ENCODE measurements around the gene XCR1.
"Not testable (repeated sequence)": the region's sequence is repeated elsewhere in the genome, so short reads cannot be mapped to it uniquely, and the experiment has no call there.

XCR1 gene, protein sequence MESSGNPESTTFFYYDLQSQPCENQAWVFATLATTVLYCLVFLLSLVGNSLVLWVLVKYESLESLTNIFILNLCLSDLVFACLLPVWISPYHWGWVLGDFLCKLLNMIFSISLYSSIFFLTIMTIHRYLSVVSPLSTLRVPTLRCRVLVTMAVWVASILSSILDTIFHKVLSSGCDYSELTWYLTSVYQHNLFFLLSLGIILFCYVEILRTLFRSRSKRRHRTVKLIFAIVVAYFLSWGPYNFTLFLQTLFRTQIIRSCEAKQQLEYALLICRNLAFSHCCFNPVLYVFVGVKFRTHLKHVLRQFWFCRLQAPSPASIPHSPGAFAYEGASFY

DNA sequence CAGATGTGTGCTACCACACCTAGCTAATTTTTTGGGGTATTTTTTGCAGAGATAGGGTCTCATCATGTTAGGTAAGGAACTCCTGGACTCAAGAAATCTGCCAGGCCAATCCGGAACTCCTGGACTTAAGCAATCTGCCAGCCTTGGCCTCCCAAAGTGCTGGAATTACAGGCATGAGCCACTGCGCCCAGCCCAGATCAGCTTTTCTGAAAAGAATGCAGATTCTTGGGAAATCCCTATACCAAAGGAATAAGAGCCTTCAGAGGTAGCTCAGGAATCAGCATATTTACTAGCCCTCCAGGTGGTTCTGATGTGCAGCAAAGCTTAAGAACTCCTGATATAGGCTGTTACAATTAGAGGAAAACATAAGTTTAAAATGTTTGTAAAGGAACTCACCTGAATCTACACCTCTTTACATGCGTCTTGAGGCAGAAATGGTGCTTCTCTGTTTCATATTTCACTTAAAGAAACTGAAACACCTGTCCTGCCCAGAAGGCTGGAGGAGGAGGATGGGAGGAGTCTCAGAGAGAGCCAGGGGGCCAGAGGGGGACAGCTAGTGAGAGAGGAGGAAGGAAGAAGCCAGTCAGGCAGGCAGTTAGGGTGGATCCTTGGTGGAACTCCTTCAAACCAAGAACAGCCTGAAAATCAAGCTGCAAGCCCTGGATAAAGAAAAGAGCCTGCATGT lies at the start of gene XCR1:
Gene XCR1 (minus strand): TSS at position 463 of the 685 bp plus-strand sequence. CDS start 5,536 bp downstream, outside the sequence.
- no peak for DNase-seq

DNA sequence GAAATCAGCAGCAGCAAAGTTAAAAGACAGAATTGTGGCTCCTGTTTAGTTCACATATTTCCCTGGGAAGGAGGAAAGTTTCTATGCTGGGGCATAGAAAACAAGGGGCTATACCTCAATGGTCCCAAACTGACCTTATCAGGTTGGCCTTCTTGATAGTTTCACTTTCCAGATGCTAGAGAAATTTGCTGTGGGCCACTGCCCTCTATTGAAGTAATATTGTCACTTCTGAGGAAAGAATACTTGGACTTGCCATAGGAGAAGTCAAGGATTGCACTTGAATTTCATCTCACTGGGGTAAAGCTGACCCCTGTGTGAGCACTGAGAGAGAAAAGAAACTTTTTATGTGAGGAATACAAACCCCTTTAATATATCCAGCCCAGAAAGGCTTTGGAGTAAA lies 49.3 kb upstream of the XCR1 start:
- peak; percentile 29 for DNase-seq

DNA sequence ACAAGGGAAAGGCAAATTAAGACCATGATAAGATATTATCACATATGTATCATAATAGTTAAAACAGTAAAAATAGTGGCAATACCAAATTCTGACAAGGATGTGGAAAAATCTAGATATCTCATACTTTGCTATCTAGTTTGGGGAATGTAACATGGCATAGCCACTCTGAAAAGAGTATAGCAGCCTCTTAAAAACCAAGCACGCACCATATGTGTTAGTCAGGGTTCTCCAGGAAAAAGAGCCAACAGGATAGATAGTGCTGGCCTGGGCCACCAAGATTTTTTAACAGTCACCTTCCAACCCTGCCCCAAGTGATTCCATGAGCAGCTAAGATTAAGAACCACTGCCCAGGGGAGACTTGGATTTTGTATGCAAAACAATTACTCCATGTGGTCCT lies 48.5 kb upstream of the XCR1 start:
- DNase-seq: no peak

DNA sequence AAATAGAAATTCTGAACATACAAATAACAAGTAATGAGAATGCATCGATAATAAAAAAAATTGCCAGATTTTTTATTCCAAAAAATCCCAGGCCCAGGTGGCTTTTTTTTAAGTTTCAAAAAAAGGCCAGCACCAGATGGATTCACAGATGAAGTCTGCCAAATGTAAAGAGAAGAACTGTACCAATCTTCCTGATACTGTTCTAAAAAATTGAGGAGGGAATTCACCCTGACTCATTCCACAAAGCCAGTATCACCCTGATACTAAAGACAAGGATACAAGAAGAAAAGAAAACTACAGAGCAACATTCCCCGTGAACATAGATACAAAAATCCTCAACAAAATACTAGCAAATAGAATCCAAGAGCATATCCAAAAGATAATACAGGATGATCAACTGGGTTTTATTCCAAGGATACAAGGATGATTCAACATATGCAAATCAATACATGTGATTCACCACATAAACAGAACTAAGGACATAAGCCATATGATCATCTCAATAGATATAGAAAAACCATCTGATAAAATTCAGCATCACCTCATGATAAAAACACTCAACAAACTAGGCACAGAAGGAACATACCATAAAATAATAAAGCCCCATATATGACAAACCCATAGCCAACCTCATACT lies 44.1 kb upstream of the XCR1 start:
- no peak for DNase-seq

DNA sequence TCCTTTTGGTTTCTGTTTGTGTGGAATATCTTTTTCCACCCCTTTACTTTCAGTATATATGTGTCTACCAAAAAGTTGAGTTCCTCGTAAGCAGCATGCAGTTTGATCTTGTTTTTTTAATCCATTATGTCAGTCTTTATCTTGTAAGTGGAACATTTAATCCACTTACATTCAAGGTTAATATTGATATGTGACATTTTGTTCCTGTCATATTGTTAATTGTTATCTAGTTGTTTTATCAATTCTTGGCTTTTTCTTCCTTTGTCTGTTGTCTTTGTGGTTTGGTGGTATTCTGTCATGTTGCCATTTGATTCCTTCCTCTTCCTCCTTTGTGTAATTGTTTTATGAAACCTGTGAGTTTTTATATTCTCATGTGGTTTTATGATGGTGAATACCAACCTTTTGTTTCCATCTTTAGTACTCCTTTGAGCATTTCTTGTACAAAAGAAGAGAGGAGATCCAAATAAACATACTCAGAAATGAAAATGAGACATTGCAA lies 43.4 kb upstream of the XCR1 start:
- no peak for DNase-seq

DNA sequence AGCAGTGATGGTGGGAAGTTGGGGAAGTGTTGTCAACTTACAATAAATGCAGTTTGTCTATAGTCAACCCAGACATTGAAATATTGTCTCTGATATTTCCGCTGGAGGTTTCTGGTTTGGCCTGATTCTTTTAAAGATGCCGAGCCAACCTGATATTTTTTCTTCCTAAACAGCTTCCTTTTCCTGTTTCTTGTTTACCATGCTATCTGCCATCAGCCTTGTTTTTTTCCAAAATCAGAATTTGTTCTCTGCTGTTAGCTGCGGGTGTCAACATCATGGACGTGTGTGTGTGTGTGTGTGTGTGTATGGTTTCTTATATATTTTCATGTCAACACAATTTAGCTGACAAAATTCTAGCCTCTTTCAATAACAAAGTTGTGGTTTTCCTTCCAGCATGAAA lies 41.2 kb upstream of the XCR1 start:
- no peak for DNase-seq

DNA sequence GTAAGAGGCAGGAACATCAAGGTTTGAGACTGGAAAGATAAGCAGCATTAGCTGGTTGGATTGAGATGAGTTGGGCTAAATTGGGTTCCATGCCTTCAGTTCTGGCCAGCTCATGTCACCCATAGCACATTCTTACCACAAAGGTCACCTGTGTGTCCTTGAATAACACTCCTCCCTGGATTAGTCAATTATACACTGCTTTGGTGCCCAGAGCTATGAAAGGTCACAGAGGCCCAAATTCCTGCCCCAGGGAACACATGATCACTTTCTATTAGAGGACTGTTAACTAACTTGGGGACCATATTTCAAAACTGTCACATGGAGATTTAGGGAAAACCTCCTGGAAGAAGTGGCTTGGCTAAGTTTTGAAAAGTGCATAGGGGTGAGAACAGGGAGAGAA lies 40.1 kb upstream of the XCR1 start:
- no peak for DNase-seq

DNA sequence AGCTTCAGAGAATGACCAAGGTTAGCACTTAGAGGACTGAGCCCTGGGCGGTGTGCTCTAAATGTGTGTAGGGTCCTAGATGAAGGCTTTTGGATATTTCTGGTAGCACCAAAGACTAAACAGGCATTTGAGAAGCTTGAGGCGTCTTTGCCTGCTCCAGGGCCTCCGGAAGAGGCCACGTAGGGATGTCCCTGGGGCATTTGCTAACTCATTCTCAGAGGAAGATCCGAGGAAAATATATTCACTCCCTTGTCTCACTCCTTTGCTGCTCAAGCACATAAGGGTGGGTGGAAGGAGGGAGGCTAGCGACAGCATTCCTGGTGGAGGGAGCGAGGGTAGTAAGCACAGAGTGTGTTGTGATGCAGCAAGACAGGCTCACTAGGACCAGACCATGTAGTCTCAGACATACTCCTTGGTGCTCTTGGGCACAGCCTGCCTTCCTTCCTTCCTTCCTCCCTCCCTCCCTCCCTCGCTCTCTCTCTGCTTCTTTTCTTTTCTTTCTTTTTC lies 38.5 kb upstream of the XCR1 start:
- DNase-seq: no peak

DNA sequence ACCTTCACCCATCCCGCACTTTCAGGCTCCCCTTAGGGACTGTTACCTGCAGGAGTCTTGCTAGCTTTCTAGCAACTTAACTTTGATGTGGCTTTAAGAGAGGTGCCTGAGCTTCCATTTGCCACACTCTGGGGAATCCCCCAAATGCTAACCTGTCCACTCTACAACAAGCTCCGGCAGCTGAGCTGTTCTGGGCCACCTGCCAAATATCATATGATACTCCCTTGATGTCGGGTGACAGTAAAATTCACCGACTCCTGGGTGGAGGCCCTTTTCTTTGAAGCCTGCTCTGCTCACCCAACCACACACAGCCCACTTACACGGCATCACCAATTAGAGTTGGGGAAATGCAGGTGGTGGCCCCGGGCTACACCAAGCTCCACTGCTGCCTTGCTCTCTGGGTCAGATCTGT lies 38.0 kb upstream of the XCR1 start:
- peak; percentile 16 for DNase-seq

DNA sequence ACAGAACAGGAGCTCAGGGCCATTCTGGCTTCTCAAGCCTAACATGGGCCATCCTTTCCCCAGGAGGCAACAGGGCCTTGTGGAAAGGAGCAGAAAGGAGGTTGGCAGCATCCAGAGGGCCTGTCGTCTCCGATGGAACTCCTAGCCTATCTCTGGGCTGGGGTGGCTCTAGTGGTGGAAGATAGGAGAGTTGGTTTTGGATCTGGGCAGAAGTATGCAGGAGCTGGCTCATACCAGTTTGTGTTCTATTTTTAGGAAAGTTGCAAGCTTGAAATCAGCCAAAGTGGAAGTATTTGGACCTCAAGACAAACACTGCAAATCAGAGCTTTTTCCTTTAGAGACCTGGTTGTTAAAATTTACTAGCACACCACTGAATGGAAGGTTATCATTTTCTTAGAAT lies 35.4 kb upstream of the XCR1 start:
- DNase-seq: no peak

DNA sequence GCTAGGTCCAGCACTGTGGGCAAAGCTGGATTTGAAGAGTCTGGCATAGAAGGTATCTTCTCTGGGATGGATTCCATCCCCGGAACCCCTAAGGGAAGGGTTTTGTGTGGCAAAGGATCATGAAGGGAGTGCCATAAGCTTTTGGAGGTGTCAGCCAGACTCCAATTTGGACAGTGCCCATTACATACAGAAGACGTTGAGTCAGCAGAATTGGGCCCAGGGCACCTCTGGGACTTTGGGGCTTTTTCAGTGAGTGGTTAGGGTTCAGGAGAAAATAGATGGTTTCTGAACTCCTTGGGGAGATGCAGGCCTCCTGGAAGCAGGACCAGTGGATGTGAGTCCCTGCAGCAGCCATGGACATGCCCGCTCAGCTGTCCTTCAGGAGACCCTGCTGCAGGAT lies 34.6 kb upstream of the XCR1 start:
- DNase-seq: no peak

DNA sequence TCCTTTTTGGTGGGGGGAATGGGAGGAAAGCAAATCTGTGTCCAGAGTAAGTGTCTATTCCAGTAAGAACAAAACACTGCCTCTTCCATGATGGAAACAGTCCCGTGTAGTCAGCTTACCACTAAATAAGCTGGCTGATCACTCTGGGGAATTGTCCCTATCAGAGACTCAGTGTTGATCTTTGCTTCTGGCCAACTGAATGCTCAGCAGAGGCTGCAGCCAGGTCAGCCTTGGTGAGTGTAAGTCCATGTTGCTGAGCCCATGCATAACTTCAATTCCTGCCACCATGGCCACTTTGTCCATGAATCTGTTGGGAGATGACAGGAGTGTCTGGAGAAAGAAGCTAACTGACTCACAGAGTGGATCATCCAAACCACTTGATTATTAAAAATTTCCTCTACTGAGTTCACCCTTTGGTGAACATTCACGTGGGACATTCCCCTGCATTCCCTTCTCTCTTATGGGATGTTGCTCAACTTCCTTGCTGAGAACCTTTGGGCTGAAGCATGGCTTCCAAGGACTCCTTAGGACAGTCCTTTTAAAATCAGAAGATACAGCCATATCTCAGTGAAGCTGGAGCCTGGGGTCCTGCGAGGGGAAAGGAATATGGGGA lies 33.9 kb upstream of the XCR1 start:
- no peak for DNase-seq

DNA sequence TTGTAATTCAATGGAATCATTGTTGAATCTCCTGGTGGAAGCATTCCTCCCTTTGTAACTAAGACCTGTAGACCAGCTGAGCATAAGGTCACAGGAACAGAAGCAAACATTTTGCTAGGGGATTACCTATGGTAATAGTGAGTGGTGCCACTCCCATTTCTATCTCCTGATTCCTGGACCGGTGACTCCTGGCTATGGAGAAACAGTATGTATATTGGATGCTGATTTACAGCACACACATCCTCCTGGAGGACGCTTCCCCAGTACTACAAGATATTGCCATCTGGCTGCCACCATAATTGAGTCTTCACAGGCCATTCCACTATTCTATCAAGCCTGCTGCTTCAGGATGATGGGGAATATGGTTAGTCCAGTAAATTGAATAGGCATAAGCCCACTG lies 33.3 kb upstream of the XCR1 start:
- DNase-seq: no peak

DNA sequence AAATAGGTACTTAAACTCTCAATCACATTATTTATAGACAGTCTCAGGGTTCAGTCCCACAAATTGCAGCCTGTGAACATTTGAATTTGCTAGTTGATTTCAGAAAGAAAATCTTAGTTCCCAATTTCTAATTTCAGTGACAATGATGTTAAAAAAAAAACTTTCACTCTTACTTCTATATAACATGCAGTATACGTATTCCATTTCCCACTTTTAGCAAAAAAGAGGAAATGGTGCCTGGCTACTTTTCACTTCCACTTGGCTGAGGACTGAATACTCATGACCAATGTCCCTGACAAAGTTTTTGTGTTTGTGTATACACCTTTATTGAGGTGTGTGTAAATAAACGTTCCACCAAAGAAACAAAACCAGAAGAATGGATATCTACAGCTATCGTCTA lies 32.1 kb upstream of the XCR1 start:
- no peak for DNase-seq

DNA sequence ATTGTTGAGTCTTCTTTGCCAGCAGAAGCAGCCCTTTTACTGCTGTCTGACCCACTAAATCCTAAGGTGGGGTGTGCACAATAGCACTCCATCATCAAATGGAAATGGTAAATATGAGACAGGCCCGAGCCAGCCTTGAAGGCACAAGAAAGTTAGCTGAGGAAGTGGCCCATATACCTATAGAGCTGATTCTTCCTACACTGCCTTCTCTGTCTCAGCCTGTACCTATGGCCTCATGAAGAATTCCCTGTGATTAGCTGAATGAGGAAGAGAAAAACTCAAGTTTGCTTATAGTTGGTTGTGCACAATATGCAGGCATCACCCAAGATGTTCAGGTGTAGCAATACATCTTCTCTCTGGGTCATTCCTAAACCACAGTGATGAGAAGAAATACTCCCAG lies 31.7 kb upstream of the XCR1 start:
- no peak for DNase-seq

DNA sequence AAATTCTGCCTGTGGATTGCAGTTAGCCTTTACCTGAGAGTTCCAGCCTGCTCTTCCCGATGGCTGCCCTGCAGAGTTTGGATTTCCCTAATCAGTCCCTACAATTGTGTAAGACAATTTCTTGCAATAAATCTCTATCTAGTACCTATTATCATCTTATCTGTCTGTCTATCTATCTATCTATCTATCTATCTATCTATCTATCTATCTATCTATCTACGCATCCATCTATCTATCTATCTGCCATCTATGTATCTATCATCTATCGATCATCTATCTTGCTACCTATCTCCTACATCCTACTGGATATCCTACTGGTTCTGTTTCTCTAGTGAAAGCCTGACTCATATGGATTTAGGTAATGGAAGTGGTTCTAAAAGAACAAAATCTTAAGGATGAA lies 30.4 kb upstream of the XCR1 start:
- no peak for DNase-seq

DNA sequence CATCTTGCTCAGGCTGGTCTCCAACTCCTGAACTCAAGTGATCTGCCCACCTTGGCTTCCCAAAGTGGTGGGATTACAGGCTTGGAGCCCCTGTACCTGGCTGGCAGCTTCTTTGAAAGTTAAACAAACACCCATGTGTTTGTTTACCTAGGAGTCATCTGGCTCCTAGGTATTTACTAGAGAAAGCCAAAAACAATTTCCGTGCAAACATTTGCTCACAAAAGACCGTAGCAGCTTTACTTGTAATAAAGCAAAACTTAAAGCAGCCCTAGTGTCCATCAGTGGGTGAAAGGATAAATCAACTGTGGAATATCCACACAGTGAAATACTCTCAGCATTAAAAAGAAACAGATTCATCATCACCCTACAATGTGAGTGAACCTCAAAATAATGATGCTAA lies 29.4 kb upstream of the XCR1 start:
- no peak for DNase-seq

DNA sequence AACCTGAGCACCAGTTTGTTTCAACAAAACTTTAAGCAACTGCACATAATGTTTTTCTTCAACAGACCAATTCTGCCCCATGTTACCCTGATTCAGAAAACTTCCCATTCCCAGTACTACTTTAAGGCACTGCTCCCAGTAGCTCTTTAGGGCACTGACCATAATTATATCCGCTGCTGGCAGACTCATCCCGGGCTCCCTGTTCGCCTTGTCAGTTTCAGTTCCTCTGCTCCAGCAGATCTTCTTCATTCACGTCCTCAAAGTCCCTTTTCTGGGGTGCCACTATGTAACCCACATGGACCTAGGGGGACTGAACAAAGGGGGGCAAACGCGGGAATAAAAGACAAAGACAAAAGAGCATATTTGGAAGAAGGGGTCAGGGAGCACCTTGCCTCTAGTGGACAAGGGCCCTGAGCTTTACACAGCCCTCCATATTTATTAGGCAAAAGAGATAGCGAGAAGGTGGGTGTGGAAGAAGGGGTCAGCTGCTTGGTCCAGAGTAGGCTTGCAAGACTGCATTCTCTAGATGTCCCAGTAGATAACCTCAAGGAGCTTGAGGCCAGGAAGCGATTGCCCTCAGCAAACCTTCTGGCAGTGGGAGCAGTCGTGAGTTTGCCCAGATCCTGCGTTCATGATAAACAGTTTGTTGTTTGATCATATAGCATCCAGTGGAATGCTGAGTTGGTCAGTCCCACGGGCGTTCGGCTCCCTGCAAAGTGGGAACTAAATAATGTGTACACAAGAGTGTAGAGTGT lies 26.7 kb upstream of the XCR1 start:
- DNase-seq: not testable (repeated sequence)

DNA sequence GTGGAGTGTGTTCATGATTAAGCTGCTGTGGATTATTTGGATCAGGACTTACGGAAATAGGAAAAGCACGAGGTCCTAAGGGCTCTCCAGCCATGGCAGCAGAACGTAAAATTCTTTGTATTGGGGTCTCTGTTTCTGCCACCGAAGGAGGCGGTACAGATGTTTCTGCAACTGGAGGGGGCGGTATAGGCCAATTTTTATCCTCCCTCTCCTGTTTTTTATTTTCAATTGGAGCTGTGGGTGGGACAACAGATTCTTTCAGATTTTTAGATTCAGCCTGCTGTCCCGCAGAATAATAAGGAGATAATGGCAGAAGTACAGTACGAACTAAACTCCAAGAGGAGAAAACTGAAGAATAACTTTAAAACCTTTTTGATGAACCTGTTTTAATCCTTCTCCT lies 26.0 kb upstream of the XCR1 start:
- DNase-seq: not testable (repeated sequence)

DNA sequence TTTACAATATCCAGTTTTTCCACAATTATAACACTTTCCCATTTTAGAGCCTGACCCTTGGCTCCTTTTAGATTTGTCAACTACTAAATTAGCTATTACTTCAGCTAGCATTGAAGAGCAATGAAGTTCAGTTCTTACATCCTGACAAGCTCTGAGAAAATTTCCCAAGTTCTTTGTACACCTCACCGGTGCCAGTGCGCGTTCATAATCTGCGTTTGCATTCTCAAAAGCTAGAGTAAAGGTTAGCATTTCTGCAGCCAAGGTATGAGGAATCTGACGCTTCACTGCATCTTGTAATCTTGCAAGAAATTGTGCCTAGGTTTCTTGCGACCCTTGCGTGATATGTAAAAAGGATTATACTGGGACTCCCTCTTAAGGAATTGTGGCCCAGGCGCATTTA lies 25.2 kb upstream of the XCR1 start:
- DNase-seq: no peak

DNA sequence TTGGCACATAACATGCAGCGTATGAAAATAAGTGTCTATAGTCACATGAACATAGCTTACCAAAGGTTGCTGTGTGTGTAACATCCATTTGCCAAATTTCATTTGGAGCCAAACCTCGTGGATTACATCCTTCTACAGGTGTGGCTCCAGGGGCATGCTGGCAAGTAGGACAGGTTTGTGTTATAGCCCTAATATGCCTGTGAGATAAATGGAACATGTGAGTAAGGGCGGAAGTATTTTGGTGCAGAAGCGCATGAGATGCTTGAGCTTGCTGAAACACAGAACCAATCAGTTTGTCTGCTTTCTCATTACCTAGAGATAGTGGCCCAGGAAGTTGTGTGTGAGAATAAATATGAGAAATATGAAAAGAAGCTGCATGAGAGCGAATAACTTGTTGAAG lies 21.8 kb upstream of the XCR1 start:
- no peak for DNase-seq

DNA sequence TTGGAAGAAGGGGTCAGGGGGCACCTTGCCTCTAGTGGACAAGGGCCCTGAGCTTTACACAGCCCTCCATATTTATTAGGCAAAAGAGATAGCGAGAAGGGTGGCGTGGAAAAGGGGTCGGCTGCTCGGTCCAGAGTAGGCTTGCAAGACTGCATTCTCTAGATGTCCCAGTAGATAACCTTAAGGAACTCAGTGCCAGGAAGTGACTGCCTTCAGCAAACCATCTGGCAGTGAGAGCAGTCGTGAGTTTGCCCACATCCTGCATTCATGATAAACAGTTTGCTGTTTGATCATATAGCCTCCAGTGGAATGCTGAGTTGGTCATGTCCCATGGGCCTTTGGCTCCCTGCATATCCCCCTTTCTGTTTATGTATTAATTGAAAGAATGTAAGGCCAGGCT lies 18.9 kb upstream of the XCR1 start:
- DNase-seq: peak; percentile 73

DNA sequence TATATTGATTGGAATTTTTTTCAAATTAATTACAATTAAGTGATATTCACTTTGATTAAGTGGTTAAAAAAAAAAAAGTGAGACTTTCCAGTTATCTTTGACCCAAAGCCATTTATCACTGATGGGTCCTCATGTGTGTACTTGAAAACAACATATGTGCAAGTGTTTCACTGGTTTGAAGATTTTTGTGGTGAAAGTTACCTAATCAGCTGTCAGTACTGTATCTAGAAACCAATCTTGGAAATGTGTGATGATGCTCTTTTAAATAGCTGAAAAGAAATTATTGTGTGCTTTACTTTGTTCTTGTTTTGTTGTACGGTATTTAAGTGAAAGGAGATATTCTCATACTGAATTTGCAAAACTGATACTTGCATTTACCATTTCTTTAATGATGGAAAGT lies 11.6 kb upstream of the XCR1 start:
- no peak for DNase-seq

Data from EL (cell line).